Gastrocnemius medialis (tissue), 4 donors: Measurements from ENCODE around the gene KDM6A. TPM values are rescaled to one million over a fixed set of nuclear protein-coding genes. Genes with fewer than 3 reads are reported as not detected.
"Not testable (repeated sequence)": the region's sequence is repeated elsewhere in the genome, so short reads cannot be mapped to it uniquely, and the experiment has no call there.

Experiments
- ATAC-seq, 2 donors: fragments of 150-250 bp; one replicate each; pipeline ENCODE4 v1.9.1; 2016
- DNase-seq, 2 donors: peaks; one replicate each; pipeline ENCODE4 v3.0.0-alpha.2; 2019
- H3K27ac ChIP-seq, 4 donors: fragments of 200-600 bp; sonication (generic); 1 replicate in 1 of 4; 2 replicates in 3 of 4; pipeline ENCODE4 v1.5.1; 2016 to 2018; ENCODE audit warnings: mild to moderate bottlenecking in 2 of 4, moderate library complexity in 1 of 4
- H3K27me3 ChIP-seq, 3 donors: fragments of 200-600 bp; sonication (generic) in 2 of 3; 1 replicate in 1 of 3; 2 replicates in 2 of 3; pipeline versions ENCODE4 v1.5.1 to v1.6.0; 2016 to 2019; ENCODE audit warnings: mild to moderate bottlenecking in 1 of 3, moderate library complexity in 1 of 3
- H3K36me3 ChIP-seq, 2 donors: fragments of 200-600 bp; sonication (generic) in 1 of 2; one replicate each; pipeline ENCODE4 v1.5.1; 2017 to 2018
- H3K4me1 ChIP-seq, 2 donors: fragments of 200-600 bp; sonication (generic) in 1 of 2; one replicate each; pipeline ENCODE4 v1.5.1; 2016 to 2017; ENCODE audit warnings: mild to moderate bottlenecking in 2 of 2
- H3K4me3 ChIP-seq, 4 donors: fragments of 200-600 bp; sonication (generic) in 3 of 4; 1 replicate in 1 of 4; 2 replicates in 3 of 4; pipeline ENCODE4 v1.5.1; 2016 to 2019; ENCODE audit warnings: mild to moderate bottlenecking in 2 of 4
- H3K9me3 ChIP-seq, 3 donors: fragments of 200-600 bp; sonication (generic) in 2 of 3; 1 replicate in 1 of 3; 2 replicates in 2 of 3; pipeline ENCODE4 v1.5.1; 2016 to 2019
- POLR2A ChIP-seq, 2 donors: fragments of 450-650 bp; IDR thresholded peaks; one replicate each; pipeline ENCODE4 v1.6.1; 2017; ENCODE audit warnings: antibody characterized with exemption in 2 of 2, mild to moderate bottlenecking in 2 of 2, moderate library complexity in 2 of 2
- in situ Hi-C, 4 donors: fragments of 200-750 bp; cut with MboI; loops; one replicate each; pipeline versions ENCODE4 v1.15.0 to v1.8.0; 2017; ENCODE audit warnings: low sequenced_read_pairs in 4 of 4
- intact Hi-C: fragments of 100-400 bp; cut with DNase I; formaldehyde crosslinking; loops from one replicate; pipeline ENCODE4 v1.15.1; 2023; ENCODE audit warnings: low total_unique reads
- total RNA-seq, 4 donors: library from RNA; depleted of rRNA; stranded (reverse); fragments of >200 nt; gene quantifications; one replicate each; pipeline versions ENCODE4 v1.1.0 to v1.2.3, GENCODE V29; 2016
- TF ChIP-seq, protein P1 (sequence below), 5 experiments: fragments of 450-650 bp in 3 of 5; fragments of 200-600 bp in 2 of 5; sonication (generic) in 2 of 5; IDR thresholded peaks in 4 of 5; conservative IDR thresholded peaks in 1 of 5; 1 replicate in 4 of 5; 2 replicates in 1 of 5; pipeline ENCODE4 v1.5.1; 2016 to 2019; ENCODE audit warnings: antibody characterized with exemption in 5 of 5, mild to moderate bottlenecking in 3 of 5, moderate library complexity in 3 of 5

Gene KDM6A
- total RNA-seq, 4 donors from 2014 or later = 14.3 to 29.2 (median 20.1) TPM

GRCh38 chrX:44997888-44998287, 124.9 kb downstream of the KDM6A start:
- intact Hi-C loops = no loop called here
- H3K4me1 ChIP-seq = peaks cover 4 to 42% of the 10 kb centered on the region in 2 donors
- TF ChIP-seq POLR2A (IDR thresholded peaks at IDR 0.05) = no peak
- TF ChIP-seq, protein P1, sequence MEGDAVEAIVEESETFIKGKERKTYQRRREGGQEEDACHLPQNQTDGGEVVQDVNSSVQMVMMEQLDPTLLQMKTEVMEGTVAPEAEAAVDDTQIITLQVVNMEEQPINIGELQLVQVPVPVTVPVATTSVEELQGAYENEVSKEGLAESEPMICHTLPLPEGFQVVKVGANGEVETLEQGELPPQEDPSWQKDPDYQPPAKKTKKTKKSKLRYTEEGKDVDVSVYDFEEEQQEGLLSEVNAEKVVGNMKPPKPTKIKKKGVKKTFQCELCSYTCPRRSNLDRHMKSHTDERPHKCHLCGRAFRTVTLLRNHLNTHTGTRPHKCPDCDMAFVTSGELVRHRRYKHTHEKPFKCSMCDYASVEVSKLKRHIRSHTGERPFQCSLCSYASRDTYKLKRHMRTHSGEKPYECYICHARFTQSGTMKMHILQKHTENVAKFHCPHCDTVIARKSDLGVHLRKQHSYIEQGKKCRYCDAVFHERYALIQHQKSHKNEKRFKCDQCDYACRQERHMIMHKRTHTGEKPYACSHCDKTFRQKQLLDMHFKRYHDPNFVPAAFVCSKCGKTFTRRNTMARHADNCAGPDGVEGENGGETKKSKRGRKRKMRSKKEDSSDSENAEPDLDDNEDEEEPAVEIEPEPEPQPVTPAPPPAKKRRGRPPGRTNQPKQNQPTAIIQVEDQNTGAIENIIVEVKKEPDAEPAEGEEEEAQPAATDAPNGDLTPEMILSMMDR (IDR thresholded peaks at IDR 0.05 in 4 of 5, conservative IDR thresholded peaks at IDR 0.05 in 1 of 5) = no peak
- ATAC-seq = no peak
- in situ Hi-C loops = no loop called here
- no peak overlapping the region for H3K4me3 ChIP-seq
- no peaks in the 10 kb centered on the region for H3K9me3 ChIP-seq
- H3K36me3 ChIP-seq = no peaks in the 10 kb centered on the region
- no peak for DNase-seq
- H3K27me3 ChIP-seq = no peaks in the 10 kb centered on the region
- H3K27ac ChIP-seq = no peak overlapping the region

DNA sequence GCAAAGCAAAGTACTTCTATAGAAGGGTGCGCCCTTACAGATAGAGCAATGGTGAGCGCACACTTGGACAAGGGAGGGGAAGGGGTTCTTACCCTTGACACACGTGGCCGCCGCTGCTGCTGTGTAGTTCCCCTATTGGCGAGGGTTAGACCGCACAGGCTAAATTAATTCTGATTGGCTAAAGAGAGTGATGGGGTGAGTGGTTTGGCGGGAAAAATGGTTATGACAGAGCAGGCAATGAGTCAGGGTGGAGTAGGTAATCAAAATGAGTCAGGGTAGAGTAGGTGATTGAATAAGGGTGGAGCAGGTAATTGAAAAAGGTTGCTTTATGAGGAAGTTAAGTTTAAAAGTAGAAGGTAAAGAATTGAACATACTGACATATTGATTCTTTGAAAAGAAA, 126.2 kb downstream of the KDM6A start:
- intact Hi-C loops, in situ Hi-C loops, H3K4me3 ChIP-seq, H3K27ac ChIP-seq, H3K9me3 ChIP-seq, H3K36me3 ChIP-seq, H3K27me3 ChIP-seq, DNase-seq, ATAC-seq: not testable (repeated sequence)
- H3K4me1 ChIP-seq = peaks cover 4 to 42% of the 10 kb centered on the region in 2 donors

DNA sequence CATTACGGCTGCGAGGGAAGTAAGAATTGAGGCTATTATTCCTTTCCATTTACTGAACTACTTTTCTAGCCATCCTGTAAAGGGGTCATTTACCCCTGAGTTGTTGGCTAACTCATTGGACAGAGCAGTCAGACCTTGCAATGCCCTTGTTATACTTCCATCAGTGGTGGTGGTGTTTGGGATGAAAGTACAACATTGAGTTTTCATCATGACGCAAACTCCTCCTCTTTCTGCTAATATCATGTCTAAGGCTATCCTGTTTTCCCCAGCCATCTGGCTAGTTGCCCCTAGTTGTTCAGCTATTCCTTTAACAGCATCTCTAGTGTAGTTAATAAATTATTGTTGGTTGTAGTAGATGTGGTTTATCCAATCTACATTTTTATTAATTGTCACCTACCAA, 126.9 kb downstream of the KDM6A start:
- ATAC-seq, intact Hi-C loops, in situ Hi-C loops, H3K27ac ChIP-seq, H3K4me3 ChIP-seq, H3K9me3 ChIP-seq, DNase-seq, H3K27me3 ChIP-seq, H3K36me3 ChIP-seq: not testable (repeated sequence)
- H3K4me1 ChIP-seq = peaks cover 4 to 42% of the 10 kb centered on the region in 2 donors

GRCh38 chrX:45001048-45001447, 128.1 kb downstream of the KDM6A start:
- ATAC-seq (no peak), DNase-seq (no peak)
- H3K27me3 ChIP-seq = no peaks in the 10 kb centered on the region
- TF ChIP-seq, protein P1 (IDR thresholded peaks at IDR 0.05 in 4 of 5, conservative IDR thresholded peaks at IDR 0.05 in 1 of 5) = no peak
- TF ChIP-seq POLR2A (IDR thresholded peaks at IDR 0.05) = no peak
- H3K9me3 ChIP-seq = no peaks in the 10 kb centered on the region
- no peak overlapping the region for H3K27ac ChIP-seq
- peaks cover 4 to 41% of the 10 kb centered on the region in 2 donors for H3K4me1 ChIP-seq
- intact Hi-C loops (no loop called here), in situ Hi-C loops (no loop called here)
- no peaks in the 10 kb centered on the region for H3K36me3 ChIP-seq
- H3K4me3 ChIP-seq = no peak overlapping the region

GRCh38 chrX:45003085-45003484, 130.1 kb downstream of the KDM6A start:
- Histone ChIP-seq H3K4me1 (peaks cover 0 to 22% of the 10 kb centered on the region in 2 donors), H3K27me3 (no peaks in the 10 kb centered on the region), H3K36me3 (no peaks in the 10 kb centered on the region), H3K4me3 (no peak overlapping the region), H3K27ac (no peak overlapping the region), H3K9me3 (no peaks in the 10 kb centered on the region)
- ATAC-seq (no peak), DNase-seq (no peak)
- in situ Hi-C loops = no loop called here
- intact Hi-C loops = no loop called here
- TF ChIP-seq POLR2A (IDR thresholded peaks at IDR 0.05) = no peak
- TF ChIP-seq, protein P1 (IDR thresholded peaks at IDR 0.05 in 4 of 5, conservative IDR thresholded peaks at IDR 0.05 in 1 of 5) = no peak
